ENCODE data around the gene PHEX. TPM values are rescaled to one million over a fixed set of nuclear protein-coding genes. Genes with fewer than 3 reads are reported as not detected.

The PHEX gene
- total RNA-seq, 1 experiment from 2014 or later: 0.27 TPM

- Histone ChIP-seq H3K9me3 (ENCODE audit: control insufficient read depth in 1 of 2, insufficient read depth in 1 of 2, low read depth in 1 of 2, low read length in 2 of 2) (no peaks in the 10 kb centered on the region), H3K27me3 (ENCODE audit: insufficient read depth, low read length) (no peaks in the 10 kb centered on the region), H3K4me1 (ENCODE audit: control insufficient read depth in 1 of 2, insufficient read depth in 2 of 2, low read length in 2 of 2) (no peaks in the 10 kb centered on the region), H3K9me2 (ENCODE audit: insufficient read depth) (no peaks in the 10 kb centered on the region), H3K4me2 (ENCODE audit: low read length) (no peak overlapping the region), H3K27ac (ENCODE audit: low read depth, low read length) (no peak overlapping the region), H4K20me1 (ENCODE audit: insufficient read depth) (no peaks in the 10 kb centered on the region), H3K4me3 (replicated peaks in 1 of 2; ENCODE audit: low read depth in 1 of 2, low read length in 2 of 2) (no peak overlapping the region), H2AFZ (ENCODE audit: low read depth, low read length, poor library complexity, severe bottlenecking) (no peak overlapping the region), H3K9ac (ENCODE audit: low read length) (no peak overlapping the region), H3K79me2 (ENCODE audit: insufficient read depth, low read length) (no peaks in the 10 kb centered on the region), H3K36me3 (ENCODE audit: control insufficient read depth in 1 of 2, insufficient read depth in 2 of 2, low read length in 2 of 2) (no peaks in the 10 kb centered on the region)
- ChIA-PET CTCF (no interaction called here), POLR2A (no interaction called here), RAD21 (ENCODE audit: low non-redundant PET in 1 of 2, low total read pairs in 2 of 2, uncharacterized antibody in 2 of 2, unreplicated experiment in 2 of 2) (no interaction called here)
- TF ChIP-seq CBX3 (IDR thresholded peaks at IDR 0.05; ENCODE audit: low read depth): no peak
- no peak for TF ChIP-seq SIN3A (IDR thresholded peaks at IDR 0.05; ENCODE audit: low read depth)
- TF ChIP-seq ZBTB33 (IDR thresholded peaks at IDR 0.05; ENCODE audit: extremely low read depth, insufficient replicate concordance, low read length): no peak
- TF ChIP-seq ATF3 (IDR thresholded peaks at IDR 0.05): no peak
- no peak for TF ChIP-seq EZH2 (IDR thresholded peaks at IDR 0.05)
- TF ChIP-seq POLR2A (IDR thresholded peaks at IDR 0.05; ENCODE audit: borderline replicate concordance, extremely low read depth, insufficient read depth, insufficient read length): no peak
- no peak for TF ChIP-seq EZH2phosphoT487 (IDR thresholded peaks at IDR 0.05; ENCODE audit: borderline replicate concordance)
- TF ChIP-seq REST (IDR thresholded peaks at IDR 0.05; ENCODE audit: low read depth): no peak
- no peak for TF ChIP-seq ZFX (IDR thresholded peaks at IDR 0.05)
- TF ChIP-seq SRF (IDR thresholded peaks at IDR 0.05; ENCODE audit: low read depth): no peak
- DNase-seq (ENCODE audit: low read depth, low spot score) (no peak), ATAC-seq (no peak)
- no TSS peak for BruUV-seq (replicated peaks)
- intact Hi-C loops (cut with micrococcal nuclease): no loop called here
These were observed 21.4 kb downstream of the PHEX start for GRCh38 chrX:22053481-22053880.

Measured in HCT116 (cell line).